Activated CD8-positive, alpha-beta memory T cell treated with anti-CD3 and anti-CD28 coated beads for 24 hours (primary cell): ENCODE results near the gene A4GALT.
A peak's percentile ranks its signal among the peaks of the same experiment; 100 is the strongest.
"Not testable (repeated sequence)": the region's sequence is repeated elsewhere in the genome, so short reads cannot be mapped to it uniquely, and the experiment has no call there.

ENCODE experiments used
- DNase-seq: peaks from one replicate; pipeline ENCODE4 v3.0.0-alpha.2; 2020

Gene A4GALT

GRCh38 chr22:42678894-42679293 is 41.8 kb downstream of the A4GALT start:
- no peak for DNase-seq

GRCh38 chr22:42677936-42678335 is 42.7 kb downstream of the A4GALT start:
- not testable (repeated sequence) for DNase-seq

- DNase-seq = no peak
Observed at GRCh38 chr22:42676059-42676607, 44.5 kb downstream of the A4GALT start.

- DNase-seq = no peak
Observed at GRCh38 chr22:42673898-42674401, 46.7 kb downstream of the A4GALT start.

GRCh38 chr22:42673071-42673470 is 47.6 kb downstream of the A4GALT start:
- not testable (repeated sequence) for DNase-seq

GRCh38 chr22:42670921-42671709 is 49.6 kb downstream of the A4GALT start:
- DNase-seq = no peak

GRCh38 chr22:42670046-42670445 is 50.6 kb downstream of the A4GALT start:
- DNase-seq = no peak

GRCh38 chr22:42666393-42666792 is 54.3 kb downstream of the A4GALT start:
- DNase-seq = not testable (repeated sequence)

- no peak for DNase-seq
Observed at GRCh38 chr22:42664976-42665831, 55.5 kb downstream of the A4GALT start.

GRCh38 chr22:42661985-42662831 is 58.5 kb downstream of the A4GALT start:
- DNase-seq = peak; percentile 94

- no peak for DNase-seq
Observed at GRCh38 chr22:42656578-42656977, 64.1 kb downstream of the A4GALT start.

- no peak for DNase-seq
Observed at GRCh38 chr22:42655693-42656092, 65.0 kb downstream of the A4GALT start.

GRCh38 chr22:42654436-42655073 is 66.1 kb downstream of the A4GALT start:
- DNase-seq = no peak

GRCh38 chr22:42653999-42654398 is 66.7 kb downstream of the A4GALT start:
- no peak for DNase-seq

- DNase-seq = no peak
Observed at GRCh38 chr22:42651134-42651533, 69.5 kb downstream of the A4GALT start.

GRCh38 chr22:42649246-42650099 is 71.2 kb downstream of the A4GALT start, which contains the start of gene CYB5R3:
TSS of gene CYB5R3 (minus strand) at chr22:42649392. CDS start at chr22:42649315, 77 bp downstream.
- DNase-seq = peak; percentile 91

GRCh38 chr22:42648368-42649245 is 72.1 kb downstream of the A4GALT start:
- DNase-seq = peak; percentile 77

- no peak for DNase-seq
Observed at GRCh38 chr22:42648017-42648367, 72.7 kb downstream of the A4GALT start.

GRCh38 chr22:42646569-42647525 is 73.8 kb downstream of the A4GALT start:
- DNase-seq = no peak
